ENCODE results near the gene NHLRC2.

GRCh38 chr10:113822174-113822573 is 32.3 kb upstream of the NHLRC2 start:
- TF ChIP-seq CTCF (IDR thresholded peaks at IDR 0.05) (no peak), POLR2A (IDR thresholded peaks at IDR 0.05) (no peak)

All from ovary (tissue), 3 donors.